Mucosa of descending colon (tissue), 3 donors: ENCODE measurements around the gene AVL9. TPM values are rescaled to one million over a fixed set of nuclear protein-coding genes. Genes with fewer than 3 reads are reported as not detected.

ENCODE experiments used
- ATAC-seq: fragments of 200-7000 bp; cut with Tn5 transposase; one replicate; pipeline ENCODE4 v1.9.1; 2020; ENCODE audit warnings: mild to moderate bottlenecking, moderate library complexity
- DNase-seq, 3 donors: peaks; one replicate each; pipeline ENCODE4 v3.0.0-alpha.2; 2020
- H3K36me3 ChIP-seq: fragments of 200-600 bp; one replicate; pipeline ENCODE4 v1.8.0; 2021; ENCODE audit warnings: low read depth, mild to moderate bottlenecking
- H3K4me1 ChIP-seq: fragments of 200-600 bp; one replicate; pipeline ENCODE4 v1.8.0; 2021; ENCODE audit warnings: low read depth, mild to moderate bottlenecking
- H3K4me3 ChIP-seq: fragments of 200-600 bp; one replicate; pipeline ENCODE4 v1.8.0; 2021; ENCODE audit warnings: mild to moderate bottlenecking
- H3K9me3 ChIP-seq: fragments of 200-600 bp; one replicate; pipeline ENCODE4 v1.8.0; 2021; ENCODE audit warnings: mild to moderate bottlenecking
- intact Hi-C, 2 donors: fragments of 100-400 bp; cut with DNase I in 1 of 2; cut with micrococcal nuclease in 1 of 2; formaldehyde crosslinking; loops; one replicate each; pipeline versions ENCODE4 v1.11.0 to v1.11.1; 2022; cut with DNase I, micrococcal nuclease
- total RNA-seq, 3 donors: library from RNA; stranded (reverse); fragmentation: NEBNext Ultra II Directional in 2 of 3; extraction: Animal tissue kit (Norgen Biotek cat#: 25700) in 2 of 3; gene quantifications; one replicate each; pipeline versions ENCODE4 v1.2.1 to v1.2.4, GENCODE V29; 2021 to 2023
- TF ChIP-seq, protein P1 (sequence below): fragments of 200-600 bp; IDR thresholded peaks from one replicate; pipeline ENCODE4 v1.8.0; 2022; ENCODE audit warnings: antibody characterized with exemption, mild to moderate bottlenecking
- donor health status: DM: no; HTN: no; CAD: no; lungs with moderate emphysema.
- donor health status: DM: no; HTN: no; CAD: no.
- donor health status: DM: no; HTN: yes; CAD: no.

Gene AVL9
- total RNA-seq, 3 donors from 2014 or later: 56.7 to 81.2 (median 74.5) TPM

DNA sequence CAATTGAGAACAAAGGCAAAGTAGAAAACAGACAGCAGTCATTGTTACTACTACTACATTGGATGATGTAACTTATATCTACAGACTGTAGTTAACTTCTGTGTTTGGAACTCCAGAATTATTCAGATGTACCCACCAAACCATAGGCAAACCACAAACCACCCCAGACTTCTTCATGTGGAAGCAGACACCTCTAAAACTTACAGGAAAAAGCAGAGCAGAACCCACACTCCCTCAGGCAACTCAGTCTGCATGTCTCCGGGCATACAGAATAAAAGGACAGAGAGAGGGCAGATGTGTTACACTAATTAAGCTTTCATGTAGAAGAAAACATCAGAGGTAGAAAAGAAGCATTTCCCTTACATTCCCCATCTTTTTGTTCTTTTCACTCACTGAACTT, 14.1 kb upstream of the AVL9 start:
- no peaks in the 10 kb centered on the region for H3K36me3 ChIP-seq
- no peak overlapping the region for H3K4me3 ChIP-seq
- H3K4me1 ChIP-seq: no peaks in the 10 kb centered on the region
- no peaks in the 10 kb centered on the region for H3K9me3 ChIP-seq
- ATAC-seq (no peak), DNase-seq (no peak)
- intact Hi-C loops: no loop called here
- TF ChIP-seq, protein P1, sequence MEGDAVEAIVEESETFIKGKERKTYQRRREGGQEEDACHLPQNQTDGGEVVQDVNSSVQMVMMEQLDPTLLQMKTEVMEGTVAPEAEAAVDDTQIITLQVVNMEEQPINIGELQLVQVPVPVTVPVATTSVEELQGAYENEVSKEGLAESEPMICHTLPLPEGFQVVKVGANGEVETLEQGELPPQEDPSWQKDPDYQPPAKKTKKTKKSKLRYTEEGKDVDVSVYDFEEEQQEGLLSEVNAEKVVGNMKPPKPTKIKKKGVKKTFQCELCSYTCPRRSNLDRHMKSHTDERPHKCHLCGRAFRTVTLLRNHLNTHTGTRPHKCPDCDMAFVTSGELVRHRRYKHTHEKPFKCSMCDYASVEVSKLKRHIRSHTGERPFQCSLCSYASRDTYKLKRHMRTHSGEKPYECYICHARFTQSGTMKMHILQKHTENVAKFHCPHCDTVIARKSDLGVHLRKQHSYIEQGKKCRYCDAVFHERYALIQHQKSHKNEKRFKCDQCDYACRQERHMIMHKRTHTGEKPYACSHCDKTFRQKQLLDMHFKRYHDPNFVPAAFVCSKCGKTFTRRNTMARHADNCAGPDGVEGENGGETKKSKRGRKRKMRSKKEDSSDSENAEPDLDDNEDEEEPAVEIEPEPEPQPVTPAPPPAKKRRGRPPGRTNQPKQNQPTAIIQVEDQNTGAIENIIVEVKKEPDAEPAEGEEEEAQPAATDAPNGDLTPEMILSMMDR: no peak

DNA sequence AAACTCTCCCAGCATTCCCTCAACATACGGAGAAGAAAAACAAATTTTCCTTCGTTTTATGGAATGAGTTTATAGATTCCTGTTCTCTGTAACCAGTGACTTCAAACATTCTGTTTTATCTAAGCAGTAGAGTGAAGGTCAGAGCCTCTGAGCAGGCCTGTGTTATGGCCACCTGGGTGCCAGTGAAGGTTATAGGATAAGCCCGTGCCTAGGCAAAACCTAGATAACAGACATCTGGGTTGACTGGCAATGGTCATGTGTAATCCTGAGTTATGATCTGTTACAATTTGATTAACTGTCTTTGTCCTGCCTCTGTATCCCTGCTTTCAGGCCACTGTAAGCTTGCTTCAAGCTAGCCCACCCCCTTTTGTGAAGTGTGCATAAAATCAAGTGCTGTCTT, 13.4 kb upstream of the AVL9 start:
- H3K4me3 ChIP-seq: no peak overlapping the region
- DNase-seq (peak in 1 of 3 donors; percentile 9), ATAC-seq (peak; percentile 54)
- no peaks in the 10 kb centered on the region for H3K36me3 ChIP-seq
- H3K4me1 ChIP-seq: no peaks in the 10 kb centered on the region
- intact Hi-C loops: no loop called here
- TF ChIP-seq, protein P1: no peak
- no peaks in the 10 kb centered on the region for H3K9me3 ChIP-seq

DNA sequence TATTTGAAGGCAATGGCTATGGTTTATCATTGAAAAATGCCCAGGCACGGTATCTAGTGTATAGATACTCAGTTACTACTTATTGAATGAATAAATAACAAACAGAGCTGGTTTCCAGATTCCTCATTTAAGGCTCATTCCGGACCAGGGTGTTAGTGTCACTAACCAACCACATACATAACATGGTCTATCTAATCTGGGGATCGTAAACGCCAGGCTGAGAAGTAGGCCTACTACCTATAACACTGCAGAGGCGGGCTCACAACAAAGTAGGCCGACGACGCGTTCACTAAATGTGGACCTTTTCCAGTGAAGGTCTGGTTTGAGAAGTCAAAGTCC, 5.5 kb upstream of the AVL9 start:
- Histone ChIP-seq H3K4me1 (peaks cover 14% of the 10 kb centered on the region), H3K4me3 (peak overlapping the region; percentile 51), H3K36me3 (no peaks in the 10 kb centered on the region), H3K9me3 (no peaks in the 10 kb centered on the region)
- TF ChIP-seq, protein P1: no peak
- ATAC-seq: no peak
- no peak for DNase-seq
- intact Hi-C loops: no loop called here

DNA sequence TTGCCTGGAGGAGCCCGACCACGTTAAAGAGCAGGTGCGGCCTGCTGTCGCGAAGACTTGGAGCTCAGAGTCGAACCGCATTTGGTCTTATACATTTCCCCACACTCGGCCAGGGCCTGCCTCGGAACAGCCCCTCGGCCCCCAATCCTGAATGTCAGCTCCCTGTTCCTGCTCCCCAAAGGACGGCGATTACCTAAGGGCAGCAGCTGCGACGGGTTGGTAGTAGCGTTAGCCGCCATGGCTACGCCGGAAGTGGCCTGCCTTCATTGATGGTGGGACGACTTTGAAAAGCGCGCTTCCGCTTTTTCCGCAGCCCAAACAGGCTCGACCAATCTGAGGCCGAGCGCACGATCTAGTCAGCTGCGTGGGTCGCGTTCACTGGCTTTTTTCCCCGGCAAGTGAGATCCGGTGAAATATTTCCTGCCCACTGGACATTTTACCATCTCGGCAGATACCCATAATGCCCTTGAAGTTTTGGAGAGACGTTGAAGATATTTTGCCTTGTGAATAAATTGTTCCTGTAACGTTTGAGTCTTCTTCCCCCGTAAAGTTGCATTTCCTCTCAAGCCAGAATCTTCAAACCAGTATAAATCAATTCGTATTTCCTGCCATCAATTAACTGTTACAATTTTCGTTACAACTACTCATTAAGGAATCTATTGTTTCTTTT, 5.0 kb upstream of the AVL9 start, which contains the start of gene LSM5:
Gene LSM5 (minus strand): TSS at position 254 of the 670 bp plus-strand sequence. CDS start 15 bp downstream, at position 239.
- ATAC-seq: peak; percentile 87
- TF ChIP-seq, protein P1: no peak
- intact Hi-C loops: no loop called here
- H3K9me3 ChIP-seq: no peaks in the 10 kb centered on the region
- H3K4me1 ChIP-seq: peaks cover 14% of the 10 kb centered on the region
- peak within 1 kb of the TSS; percentile 51 for H3K4me3 ChIP-seq
- DNase-seq: peak; percentile 92 to 95 (median 94)
- H3K36me3 ChIP-seq: no peaks in the 10 kb centered on the region

DNA sequence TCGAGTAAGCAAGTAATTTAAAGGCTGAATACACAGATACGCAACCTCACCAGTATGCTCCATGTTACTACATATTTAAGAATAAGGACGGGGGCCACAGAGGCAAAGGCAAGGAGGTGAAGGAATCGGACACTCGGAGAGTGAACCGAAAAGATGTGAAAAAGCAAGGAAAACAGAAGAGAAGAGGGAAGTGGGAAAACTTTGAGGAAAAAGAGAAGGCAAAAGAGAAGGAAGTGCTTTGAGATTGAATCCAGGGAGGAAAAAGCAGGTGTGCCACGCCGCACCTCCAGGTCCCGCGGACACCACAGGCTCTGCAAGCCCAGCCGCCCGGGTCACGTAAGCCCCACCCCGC, 367 bp upstream of the AVL9 start:
- intact Hi-C loops: no loop called here
- TF ChIP-seq, protein P1: no peak

More for the DNA sequence above, 367 bp upstream of the AVL9 start:
- Histone ChIP-seq H3K36me3 (no peaks in the 10 kb centered on the region), H3K4me3 (peak overlapping the region; percentile 10), H3K9me3 (no peaks in the 10 kb centered on the region), H3K4me1 (peaks cover 15% of the 10 kb centered on the region)
- DNase-seq (no peak), ATAC-seq (peak; percentile 1)
